Measurements from ENCODE around the gene BRD3OS.
A peak's percentile ranks its signal among the peaks of the same experiment; 100 is the strongest.
"Not testable (repeated sequence)": the region's sequence is repeated elsewhere in the genome, so short reads cannot be mapped to it uniquely, and the experiment has no call there.

The BRD3OS gene

GRCh38 chr9:134063571-134064450 is 38.5 kb downstream of the BRD3OS start:
- DNase-seq = no peak

DNA sequence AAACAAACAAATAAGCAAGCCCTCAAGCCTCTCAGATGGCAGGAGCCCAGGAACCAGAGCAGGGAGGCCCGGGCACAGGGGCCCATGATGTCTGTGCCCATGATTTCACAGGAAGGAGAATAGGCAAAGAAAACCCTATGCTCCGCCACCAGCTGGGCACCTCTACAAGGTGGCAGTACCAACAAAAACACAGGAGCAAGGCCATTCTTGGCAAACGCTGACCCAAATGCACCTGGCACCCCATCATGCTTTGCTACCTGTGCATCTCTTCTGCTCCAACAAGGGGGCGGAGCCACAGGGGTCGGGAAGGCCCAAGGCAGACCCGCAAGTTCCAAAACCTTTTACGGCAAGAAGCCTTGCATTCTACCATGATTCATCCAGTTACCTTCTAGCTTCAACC is 39.4 kb downstream of the BRD3OS start:
- DNase-seq = no peak

DNA sequence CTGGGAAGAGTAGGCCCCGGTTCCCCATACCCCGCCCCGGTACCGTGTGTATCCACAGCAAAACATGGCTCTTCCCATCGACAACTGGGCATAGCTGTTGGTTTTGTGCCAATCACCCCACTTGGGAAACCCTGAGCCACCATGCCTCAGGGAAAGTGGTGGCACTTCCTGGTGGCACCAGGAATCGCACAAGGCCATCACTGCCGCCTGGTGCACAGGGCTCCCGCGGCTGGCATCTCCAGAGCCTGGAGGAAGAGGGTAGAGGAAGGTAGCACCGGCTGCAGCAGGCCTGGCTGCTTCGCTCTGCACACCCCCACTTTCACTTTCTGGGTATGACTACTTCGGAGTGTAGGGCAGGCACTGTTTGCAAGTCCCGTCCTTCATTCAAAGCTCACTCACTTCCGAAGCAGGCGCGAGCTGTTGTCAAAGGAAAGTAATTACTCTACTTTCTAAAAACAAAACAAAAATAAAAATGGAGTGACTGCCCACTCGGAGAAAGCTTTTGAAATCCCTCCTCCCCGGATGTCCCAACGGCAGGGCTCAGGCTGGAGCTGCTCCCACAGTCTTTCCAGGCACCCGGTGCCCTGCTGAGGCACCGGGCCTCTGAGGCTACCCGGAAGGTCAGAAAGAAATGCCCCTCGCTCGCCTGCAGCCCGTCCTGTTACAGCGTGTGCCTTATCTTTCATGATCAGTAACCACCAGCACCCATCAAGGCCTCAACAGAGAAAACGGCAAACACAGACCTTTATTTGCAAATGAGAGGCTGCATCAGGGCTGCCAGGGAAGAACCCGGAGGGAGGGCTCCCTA is 40.5 kb downstream of the BRD3OS start:
- DNase-seq = no peak

- no peak for DNase-seq
Measured at GRCh38 chr9:134066526-134066912, 41.2 kb downstream of the BRD3OS start.

DNA sequence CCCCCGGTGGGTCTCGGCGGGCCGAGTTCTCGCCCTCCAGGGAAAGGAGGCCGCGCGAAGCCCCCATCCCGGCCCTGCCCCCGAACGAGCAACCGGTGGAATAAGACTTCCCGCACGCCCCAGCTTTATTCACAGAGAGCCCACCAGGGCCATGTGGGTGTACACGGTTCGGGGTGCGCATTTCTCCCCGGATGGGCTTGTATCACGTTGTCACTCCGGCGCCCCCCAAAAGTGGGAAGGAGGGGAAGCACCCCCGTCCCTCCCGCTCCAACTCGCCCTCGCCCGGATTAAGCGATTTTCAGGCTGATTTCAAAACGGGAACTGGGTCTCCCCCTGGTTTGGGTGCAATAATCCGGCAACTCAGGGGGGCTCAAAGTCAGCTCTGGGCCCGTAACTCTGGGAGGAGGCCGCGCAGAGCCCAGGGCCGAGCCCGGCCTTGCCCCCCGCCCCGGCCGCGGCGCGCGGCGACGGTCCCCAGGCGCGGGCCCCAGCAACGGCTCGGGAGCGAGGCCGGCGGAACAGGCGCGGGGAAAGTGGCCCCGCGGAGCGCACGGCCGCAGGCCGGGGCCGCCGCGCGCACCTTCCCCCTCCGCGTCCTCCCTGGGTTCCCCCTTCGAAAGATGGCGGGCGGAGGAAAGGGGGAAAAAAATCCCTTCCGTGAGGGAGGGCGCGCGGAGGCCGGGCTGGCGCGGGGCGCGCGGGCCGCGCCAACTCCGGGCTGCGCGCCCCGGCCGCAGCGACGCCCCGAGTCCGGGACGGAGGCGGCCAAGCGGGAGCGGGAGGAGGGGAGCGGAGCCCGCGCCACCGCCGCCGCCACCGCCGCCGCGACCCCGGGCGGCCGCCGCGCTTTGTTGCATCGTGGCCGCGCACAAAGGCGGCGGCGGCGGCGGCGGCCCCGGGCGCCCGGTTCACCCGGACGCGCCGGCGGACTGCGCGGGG is 41.9 kb downstream of the BRD3OS start:
- peak; percentile 74 for DNase-seq

DNA sequence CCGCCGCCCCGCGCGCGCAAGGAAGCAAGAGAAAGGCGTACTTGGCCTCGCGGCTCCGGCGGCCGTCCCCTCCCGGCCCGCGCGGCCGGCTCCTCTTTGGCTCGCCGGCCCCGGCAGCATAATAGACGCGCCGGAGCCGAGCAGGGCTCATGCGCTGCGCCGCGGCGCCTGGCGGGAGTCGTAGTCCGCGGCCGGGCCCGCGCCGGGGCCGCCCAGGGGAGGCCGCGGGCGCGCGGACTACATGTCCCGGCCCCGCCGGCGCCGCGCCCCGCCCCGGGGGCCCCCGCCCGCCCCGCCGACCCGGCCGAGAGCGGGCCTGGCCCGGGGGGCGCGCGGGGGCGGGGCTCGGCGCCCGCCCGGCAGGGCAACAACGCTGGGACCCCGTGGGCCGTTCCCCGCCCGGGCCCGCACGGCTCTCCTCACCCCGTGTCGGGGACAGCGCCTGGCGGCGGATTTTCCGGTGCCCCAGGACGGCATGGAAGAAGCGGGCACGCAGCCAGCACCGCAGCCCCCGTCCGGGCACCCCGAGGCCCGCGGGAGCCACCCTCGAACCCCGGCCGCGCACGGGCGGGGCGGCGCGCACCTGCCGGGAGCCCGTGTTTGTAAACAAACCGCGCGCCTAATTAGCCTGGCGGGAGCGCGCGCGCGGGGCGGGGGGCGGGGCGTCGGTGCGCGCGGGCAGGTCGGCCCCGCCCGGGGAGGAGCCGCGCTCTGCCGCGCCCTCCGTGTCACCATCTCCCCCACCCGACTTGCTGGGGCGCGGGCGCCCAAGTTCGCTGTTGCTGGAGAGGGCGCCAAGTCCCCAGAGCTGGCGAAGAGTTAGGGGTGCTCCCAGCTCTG is 42.8 kb downstream of the BRD3OS start, which contains the start of gene BRD3:
Gene BRD3, minus strand, starts transcription at position 123 of the 840 bp plus-strand sequence. CDS start 14,549 bp downstream, outside the sequence.
- peak; percentile 98 for DNase-seq

- no peak for DNase-seq
Measured at GRCh38 chr9:134068744-134069479, 43.6 kb downstream of the BRD3OS start.

DNA sequence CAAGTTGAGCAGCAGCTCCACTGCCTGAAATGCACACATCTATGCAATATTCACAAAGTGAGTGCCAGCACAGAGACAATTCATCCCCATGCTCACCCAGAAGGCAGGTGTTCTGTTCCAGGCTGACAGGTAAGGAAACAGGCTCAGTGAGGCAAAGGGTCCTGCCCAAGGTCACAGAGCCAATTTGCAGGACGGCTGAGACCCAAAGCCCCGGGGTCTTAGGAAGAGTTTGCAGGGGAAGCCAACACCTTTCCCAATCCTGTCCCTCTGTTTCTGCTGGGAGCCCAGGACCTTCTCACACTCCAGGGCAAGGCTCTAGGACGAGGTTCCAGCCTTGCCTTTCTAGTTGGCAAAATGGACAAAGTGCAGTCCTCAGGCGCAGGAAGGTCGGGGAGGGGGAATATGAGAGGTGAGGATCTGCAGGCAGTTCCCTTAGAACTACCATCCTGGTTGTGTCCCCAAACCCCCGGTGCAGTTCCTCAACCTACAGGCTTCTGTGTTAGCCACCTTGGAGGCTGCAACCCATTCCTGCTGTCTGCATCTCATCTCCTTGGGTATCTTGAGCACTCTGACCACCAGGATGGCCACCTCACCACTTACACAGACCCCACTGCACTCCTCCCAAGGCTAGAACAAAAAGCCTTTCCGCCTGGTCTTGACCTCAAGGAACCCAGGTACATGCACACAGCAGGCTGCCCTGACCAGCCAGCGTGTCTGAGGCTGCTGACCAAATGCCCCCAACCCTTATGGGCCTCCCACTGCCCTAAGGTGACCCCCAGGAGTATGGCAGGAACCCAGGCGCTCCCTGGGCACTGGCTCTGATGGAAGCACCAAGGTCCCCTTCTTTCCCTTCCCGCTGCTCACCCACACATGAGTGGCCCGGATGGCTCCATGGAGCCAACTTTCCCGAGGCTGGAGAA is 44.5 kb downstream of the BRD3OS start:
- no peak for DNase-seq

DNA sequence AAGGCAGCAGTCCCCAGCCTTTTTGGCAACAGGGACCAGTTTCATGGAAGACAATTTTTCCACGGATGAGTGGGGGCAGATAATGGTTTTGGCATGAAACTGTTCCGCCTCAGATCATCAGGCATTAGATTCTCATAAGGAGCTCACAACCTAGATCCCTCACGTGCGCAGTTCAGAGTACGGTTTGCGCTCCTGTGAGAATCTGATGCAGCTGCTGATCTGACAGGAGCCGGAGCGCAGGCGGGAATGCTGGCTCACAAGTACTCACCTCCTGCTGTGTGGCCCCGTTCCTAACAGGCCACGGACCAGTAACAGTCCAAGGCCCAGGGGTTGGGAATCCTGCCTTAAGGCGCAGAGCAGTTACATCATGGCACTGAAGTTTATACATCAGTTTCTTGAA is 45.9 kb downstream of the BRD3OS start:
- no peak for DNase-seq

DNA sequence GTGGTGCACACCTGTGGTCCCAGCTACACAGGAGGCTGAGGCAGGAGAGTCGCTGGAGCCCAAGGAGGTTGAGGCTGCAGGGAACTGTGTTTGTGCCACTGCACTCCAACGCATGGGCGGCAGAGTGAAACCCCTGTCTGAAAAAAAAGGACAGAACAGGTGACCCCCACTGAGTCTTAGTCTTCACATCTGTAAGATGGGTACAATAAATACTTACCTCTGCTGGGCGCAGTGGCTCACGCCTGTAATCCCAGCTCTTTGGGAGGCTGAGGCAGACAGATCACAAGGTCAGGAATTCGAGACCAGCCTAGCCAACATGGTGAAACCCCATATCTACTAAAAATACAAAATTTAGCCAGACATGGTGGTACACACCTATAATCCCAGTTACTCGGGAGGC is 47.4 kb downstream of the BRD3OS start:
- not testable (repeated sequence) for DNase-seq

DNA sequence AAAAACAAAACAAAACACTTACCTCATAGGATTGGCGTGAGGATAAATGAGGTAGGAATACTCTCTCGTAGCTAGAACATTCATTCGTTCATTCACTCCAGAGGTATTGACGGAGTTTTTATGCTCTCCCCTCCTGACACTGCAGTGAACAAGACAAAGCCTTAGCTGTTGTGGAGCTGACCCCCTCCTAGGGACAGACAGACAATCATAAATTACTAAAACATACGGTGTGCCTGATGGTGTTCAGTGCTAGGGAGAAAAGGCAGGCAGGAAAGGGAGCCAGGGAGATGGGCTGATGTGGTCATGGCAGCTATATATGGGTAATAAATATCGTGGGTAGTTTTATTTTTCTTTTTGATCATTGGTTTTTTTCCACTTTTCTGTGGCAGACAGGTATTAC is 48.2 kb downstream of the BRD3OS start:
- no peak for DNase-seq

- DNase-seq = not testable (repeated sequence)
Measured at GRCh38 chr9:134075689-134076088, 50.4 kb downstream of the BRD3OS start.

DNA sequence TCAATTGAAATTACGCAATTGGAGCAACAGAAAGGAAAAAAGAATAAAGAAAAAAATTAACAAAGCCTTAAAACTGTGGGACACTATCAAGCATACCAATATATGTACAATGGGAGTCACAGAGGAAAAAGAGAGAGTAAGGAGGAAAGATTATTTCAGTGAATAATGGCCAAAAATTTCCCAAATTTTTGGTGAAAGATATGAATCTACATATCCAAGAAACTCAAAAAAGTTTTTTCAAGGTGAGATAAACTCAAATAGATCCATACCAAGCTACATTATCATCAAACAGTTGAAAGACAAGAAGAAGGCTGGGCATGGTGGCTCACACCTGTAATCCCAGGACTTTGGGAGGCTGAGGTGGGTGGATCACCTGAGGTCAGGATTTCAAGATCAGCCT is 51.4 kb downstream of the BRD3OS start:
- DNase-seq = no peak
